NB4 (cell line): Measurements from ENCODE around the gene UBE2D3.

Experiments
- CTCF ChIP-seq: IDR thresholded peaks from one replicate; pipeline ENCODE4 v1.5.1; 2012; ENCODE audit warnings: low read depth, low read length
- MAX ChIP-seq: IDR thresholded peaks from 2 replicates; pipeline ENCODE4 v1.6.1; 2011; ENCODE audit warnings: low read depth, low read length
- POLR2A ChIP-seq: IDR thresholded peaks from 2 replicates; pipeline ENCODE4 v1.6.1; 2011; ENCODE audit warnings: mild to moderate bottlenecking; ENCODE audit not compliant: insufficient read length; ENCODE audit errors: extremely low read depth

- TF ChIP-seq CTCF (no peak), POLR2A (no peak), MAX (no peak)
These were observed 40.1 kb downstream of the UBE2D3 start for GRCh38 chr4:102787096-102787881.
